GM18502 (cell line): Measurements from ENCODE around the gene PHACTR3.

Source experiments
- ATAC-seq: cut with Tn5 transposase; IDR thresholded peaks from one replicate; pipeline ENCODE4 v1.9.1; 2021; ENCODE audit warnings: mild to moderate bottlenecking; ENCODE audit not compliant: unreplicated experiment, poor library complexity

PHACTR3 gene

GRCh38 chr20:59686404-59687346 lies 82.3 kb downstream of the PHACTR3 start:
- no peak for ATAC-seq

GRCh38 chr20:59688356-59688755 lies 84.0 kb downstream of the PHACTR3 start:
- ATAC-seq = no peak

GRCh38 chr20:59688999-59689398 lies 84.7 kb downstream of the PHACTR3 start:
- no peak for ATAC-seq

GRCh38 chr20:59690101-59690500 lies 85.8 kb downstream of the PHACTR3 start:
- no peak for ATAC-seq

- no peak for ATAC-seq
Measured at GRCh38 chr20:59690976-59691375, 86.6 kb downstream of the PHACTR3 start.

GRCh38 chr20:59692139-59692538 lies 87.8 kb downstream of the PHACTR3 start:
- no peak for ATAC-seq

- no peak for ATAC-seq
Measured at GRCh38 chr20:59693587-59693986, 89.2 kb downstream of the PHACTR3 start.

GRCh38 chr20:59696476-59696875 lies 92.1 kb downstream of the PHACTR3 start:
- ATAC-seq = no peak

GRCh38 chr20:59697068-59697467 lies 92.7 kb downstream of the PHACTR3 start:
- ATAC-seq = no peak

- no peak for ATAC-seq
Measured at GRCh38 chr20:59698598-59698997, 94.3 kb downstream of the PHACTR3 start.

- no peak for ATAC-seq
Measured at GRCh38 chr20:59701236-59701635, 96.9 kb downstream of the PHACTR3 start.

GRCh38 chr20:59703046-59703445 lies 98.7 kb downstream of the PHACTR3 start:
- no peak for ATAC-seq

- no peak for ATAC-seq
Measured at GRCh38 chr20:59705651-59706399, 101.5 kb downstream of the PHACTR3 start.

GRCh38 chr20:59706400-59706693 lies 102.0 kb downstream of the PHACTR3 start:
- ATAC-seq = no peak

- ATAC-seq = no peak
Measured at GRCh38 chr20:59708326-59708725, 104.0 kb downstream of the PHACTR3 start.

- ATAC-seq = no peak
Measured at GRCh38 chr20:59709636-59710035, 105.3 kb downstream of the PHACTR3 start.

GRCh38 chr20:59718071-59718470 lies 113.7 kb downstream of the PHACTR3 start:
- ATAC-seq = no peak

- ATAC-seq = no peak
Measured at GRCh38 chr20:59718751-59719150, 114.4 kb downstream of the PHACTR3 start.

GRCh38 chr20:59720013-59720412 lies 115.7 kb downstream of the PHACTR3 start:
- ATAC-seq = no peak

- ATAC-seq = no peak
Measured at GRCh38 chr20:59721386-59721785, 117.0 kb downstream of the PHACTR3 start.

GRCh38 chr20:59723108-59723500 lies 118.8 kb downstream of the PHACTR3 start:
- ATAC-seq = no peak
